Progenitor cell of endocrine pancreas (in vitro differentiated cells): ENCODE results near the gene FLRT1. TPM values are rescaled to one million over a fixed set of nuclear protein-coding genes. Genes with fewer than 3 reads are reported as not detected.

Experiments used
- DNase-seq: peaks from one replicate; pipeline ENCODE4 v3.0.0; 2021; ENCODE audit warnings: low spot score; ENCODE audit not compliant: unreplicated experiment
- H3K27ac Mint-ChIP-seq: 2 replicates; pipeline ENCODE4 v1.8.0; 2021; ENCODE audit warnings: mild to moderate bottlenecking, moderate library complexity, mixed read lengths
- H3K27me3 Mint-ChIP-seq: 2 replicates; pipeline ENCODE4 v1.8.0; 2021; ENCODE audit warnings: mixed read lengths
- H3K36me3 Mint-ChIP-seq: 2 replicates; pipeline ENCODE4 v1.8.0; 2022; ENCODE audit warnings: mixed read lengths; ENCODE audit not compliant: insufficient read depth
- H3K4me1 Mint-ChIP-seq: 2 replicates; pipeline ENCODE4 v1.8.0; 2021; ENCODE audit warnings: low read depth, mixed read lengths
- H3K4me3 Mint-ChIP-seq: 2 replicates; pipeline ENCODE4 v1.8.0; 2021; ENCODE audit warnings: low read depth, mild to moderate bottlenecking, moderate library complexity, mixed read lengths
- H3K9me3 Mint-ChIP-seq: 2 replicates; pipeline ENCODE4 v1.8.0; 2021; ENCODE audit warnings: low read depth, mixed read lengths
- total RNA-seq: library from RNA; stranded (reverse); gene quantifications from 2 replicates; pipeline ENCODE4 v1.2.1, GENCODE V29; 2021
- TF ChIP-seq, protein P1 (sequence below): fragments of 200-600 bp; sonication (generic); IDR thresholded peaks from one replicate; pipeline ENCODE4 v1.5.0; 2021; ENCODE audit warnings: antibody characterized with exemption, mild to moderate bottlenecking; ENCODE audit not compliant: unreplicated experiment

The FLRT1 gene
- total RNA-seq, 1 donor from 2014 or later: 0.17 TPM

DNA sequence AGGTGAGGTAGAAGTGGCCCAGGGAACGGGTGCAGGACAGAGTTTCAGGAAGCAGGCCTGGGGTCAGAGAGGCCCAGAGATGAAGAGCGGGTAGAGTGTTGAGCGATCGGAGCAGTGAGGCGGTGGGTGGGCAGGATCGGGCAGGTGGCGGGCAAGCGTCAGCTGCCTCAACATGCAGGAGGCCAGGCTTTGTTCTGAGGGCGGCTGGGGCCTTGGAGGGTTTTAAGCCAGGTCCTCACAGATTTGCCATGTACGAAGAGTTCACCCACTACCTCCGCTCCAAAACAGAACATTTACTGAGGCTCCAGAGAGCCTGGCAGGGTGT lies 29.4 kb downstream of the FLRT1 start:
- Mint-ChIP-seq H3K9me3 (no peaks in the 10 kb centered on the region), H3K27me3 (peaks cover 48% of the 10 kb centered on the region), H3K4me1 (peaks cover 12% of the 10 kb centered on the region), H3K4me3 (no peak overlapping the region), H3K36me3 (no peaks in the 10 kb centered on the region), H3K27ac (no peak overlapping the region)
- no peak for DNase-seq
- TF ChIP-seq, protein P1, sequence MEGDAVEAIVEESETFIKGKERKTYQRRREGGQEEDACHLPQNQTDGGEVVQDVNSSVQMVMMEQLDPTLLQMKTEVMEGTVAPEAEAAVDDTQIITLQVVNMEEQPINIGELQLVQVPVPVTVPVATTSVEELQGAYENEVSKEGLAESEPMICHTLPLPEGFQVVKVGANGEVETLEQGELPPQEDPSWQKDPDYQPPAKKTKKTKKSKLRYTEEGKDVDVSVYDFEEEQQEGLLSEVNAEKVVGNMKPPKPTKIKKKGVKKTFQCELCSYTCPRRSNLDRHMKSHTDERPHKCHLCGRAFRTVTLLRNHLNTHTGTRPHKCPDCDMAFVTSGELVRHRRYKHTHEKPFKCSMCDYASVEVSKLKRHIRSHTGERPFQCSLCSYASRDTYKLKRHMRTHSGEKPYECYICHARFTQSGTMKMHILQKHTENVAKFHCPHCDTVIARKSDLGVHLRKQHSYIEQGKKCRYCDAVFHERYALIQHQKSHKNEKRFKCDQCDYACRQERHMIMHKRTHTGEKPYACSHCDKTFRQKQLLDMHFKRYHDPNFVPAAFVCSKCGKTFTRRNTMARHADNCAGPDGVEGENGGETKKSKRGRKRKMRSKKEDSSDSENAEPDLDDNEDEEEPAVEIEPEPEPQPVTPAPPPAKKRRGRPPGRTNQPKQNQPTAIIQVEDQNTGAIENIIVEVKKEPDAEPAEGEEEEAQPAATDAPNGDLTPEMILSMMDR: no peak

DNA sequence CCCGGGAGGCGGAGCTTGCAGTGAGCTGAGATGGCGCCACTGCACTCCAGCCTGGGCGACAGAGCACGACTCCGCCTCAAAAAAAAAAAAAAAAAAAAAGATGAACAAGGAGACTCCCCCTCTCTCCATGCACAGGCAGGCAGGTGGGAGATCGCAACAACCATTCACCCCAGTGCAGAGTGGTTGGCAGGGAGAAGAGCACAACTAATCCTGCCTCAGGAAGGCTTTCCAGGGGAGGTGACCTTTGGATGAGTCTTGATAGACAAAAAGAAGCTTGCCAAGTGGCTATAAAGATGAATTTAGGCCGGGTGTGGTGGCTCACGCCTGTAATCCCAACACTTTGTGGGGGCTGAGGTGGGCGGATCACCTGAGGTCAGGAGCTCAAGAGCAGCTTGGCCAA lies 30.0 kb downstream of the FLRT1 start:
- no peaks in the 10 kb centered on the region for H3K9me3 Mint-ChIP-seq
- H3K36me3 Mint-ChIP-seq: no peaks in the 10 kb centered on the region
- DNase-seq: no peak

DNA sequence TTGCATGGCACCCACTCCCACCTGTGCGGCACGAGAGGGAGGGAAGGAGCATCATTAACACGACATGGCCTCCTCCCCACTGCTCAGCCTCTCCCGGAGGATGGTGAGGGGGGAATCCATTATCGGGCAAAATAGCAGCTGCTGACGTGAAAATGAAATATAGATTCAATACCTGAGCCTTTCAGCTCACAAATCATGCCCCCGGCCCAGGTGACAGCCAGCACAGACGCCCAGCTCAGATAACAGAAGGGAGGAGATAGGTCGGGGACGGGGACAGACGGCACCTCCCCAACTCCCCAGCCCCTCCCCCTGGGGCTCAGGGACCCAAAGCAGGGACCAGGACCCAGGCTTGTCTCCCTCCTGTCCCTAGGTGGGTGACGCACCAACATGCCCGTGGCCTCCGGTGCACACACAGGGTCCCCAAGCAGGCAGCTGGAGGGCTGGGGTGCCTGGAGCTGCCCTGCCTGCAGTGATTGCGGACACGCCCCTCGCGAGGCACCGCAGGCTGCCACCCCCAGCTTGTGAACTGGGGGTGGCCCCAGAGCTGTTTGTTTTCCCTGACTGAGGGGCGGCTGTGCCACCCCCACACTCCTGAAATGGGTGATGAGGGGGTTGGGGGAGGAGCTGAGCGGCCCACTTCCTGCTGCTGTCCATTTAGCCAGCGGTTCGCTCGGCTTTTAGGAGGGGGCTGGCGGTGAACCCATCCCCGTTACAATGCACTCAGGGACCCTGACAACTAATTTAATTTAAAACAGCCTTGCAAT lies 31.7 kb downstream of the FLRT1 start:
- Mint-ChIP-seq H3K4me1 (peaks cover 24% of the 10 kb centered on the region), H3K9me3 (no peaks in the 10 kb centered on the region), H3K4me3 (no peak overlapping the region), H3K27ac (no peak overlapping the region), H3K36me3 (no peaks in the 10 kb centered on the region), H3K27me3 (peaks cover 39% of the 10 kb centered on the region)
- no peak for DNase-seq
- TF ChIP-seq, protein P1: no peak

More for the DNA sequence above, 30.0 kb downstream of the FLRT1 start:
- Mint-ChIP-seq H3K27ac (no peak overlapping the region), H3K4me3 (no peak overlapping the region), H3K27me3 (peaks cover 49% of the 10 kb centered on the region), H3K4me1 (peaks cover 17% of the 10 kb centered on the region)
- TF ChIP-seq, protein P1: no peak

DNA sequence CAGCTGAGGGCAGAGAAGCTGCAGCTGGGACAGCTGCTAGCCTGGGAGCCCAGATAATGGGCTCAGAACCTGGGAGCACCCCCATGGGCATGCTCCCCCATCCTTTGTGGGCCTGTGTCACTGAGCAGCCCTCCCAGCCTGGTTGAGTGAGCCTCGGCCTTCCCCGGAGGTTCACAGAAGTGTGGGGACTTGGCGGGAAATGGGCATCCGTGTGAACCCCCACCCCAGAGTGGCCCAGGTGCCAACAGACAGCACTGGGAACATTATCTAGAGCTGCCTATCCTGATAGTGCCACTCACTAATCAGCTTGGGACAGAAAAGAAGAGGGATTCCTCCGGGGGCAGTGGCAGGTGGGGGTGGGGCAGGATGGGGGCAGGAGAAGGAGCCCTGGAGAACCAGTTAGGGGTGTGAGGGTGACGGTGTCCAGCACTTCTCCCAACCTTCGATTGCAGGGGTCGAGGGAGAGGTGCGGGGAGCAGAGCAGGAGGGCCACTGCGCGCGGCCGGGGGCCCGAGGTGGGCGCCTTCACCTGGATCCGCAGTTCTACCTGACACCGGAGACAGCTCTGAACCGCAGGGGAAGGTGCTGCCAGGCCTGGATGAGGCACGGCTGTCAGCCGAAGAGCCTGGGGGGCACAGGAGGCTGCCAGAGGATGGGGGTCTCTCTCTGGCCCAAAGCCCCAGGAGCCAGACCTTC lies 33.1 kb downstream of the FLRT1 start:
- Mint-ChIP-seq H3K4me3 (no peak overlapping the region), H3K9me3 (no peaks in the 10 kb centered on the region), H3K36me3 (no peaks in the 10 kb centered on the region), H3K27me3 (peaks cover 27% of the 10 kb centered on the region), H3K4me1 (peaks cover 24% of the 10 kb centered on the region), H3K27ac (no peak overlapping the region)
- DNase-seq: no peak
- TF ChIP-seq, protein P1: no peak

DNA sequence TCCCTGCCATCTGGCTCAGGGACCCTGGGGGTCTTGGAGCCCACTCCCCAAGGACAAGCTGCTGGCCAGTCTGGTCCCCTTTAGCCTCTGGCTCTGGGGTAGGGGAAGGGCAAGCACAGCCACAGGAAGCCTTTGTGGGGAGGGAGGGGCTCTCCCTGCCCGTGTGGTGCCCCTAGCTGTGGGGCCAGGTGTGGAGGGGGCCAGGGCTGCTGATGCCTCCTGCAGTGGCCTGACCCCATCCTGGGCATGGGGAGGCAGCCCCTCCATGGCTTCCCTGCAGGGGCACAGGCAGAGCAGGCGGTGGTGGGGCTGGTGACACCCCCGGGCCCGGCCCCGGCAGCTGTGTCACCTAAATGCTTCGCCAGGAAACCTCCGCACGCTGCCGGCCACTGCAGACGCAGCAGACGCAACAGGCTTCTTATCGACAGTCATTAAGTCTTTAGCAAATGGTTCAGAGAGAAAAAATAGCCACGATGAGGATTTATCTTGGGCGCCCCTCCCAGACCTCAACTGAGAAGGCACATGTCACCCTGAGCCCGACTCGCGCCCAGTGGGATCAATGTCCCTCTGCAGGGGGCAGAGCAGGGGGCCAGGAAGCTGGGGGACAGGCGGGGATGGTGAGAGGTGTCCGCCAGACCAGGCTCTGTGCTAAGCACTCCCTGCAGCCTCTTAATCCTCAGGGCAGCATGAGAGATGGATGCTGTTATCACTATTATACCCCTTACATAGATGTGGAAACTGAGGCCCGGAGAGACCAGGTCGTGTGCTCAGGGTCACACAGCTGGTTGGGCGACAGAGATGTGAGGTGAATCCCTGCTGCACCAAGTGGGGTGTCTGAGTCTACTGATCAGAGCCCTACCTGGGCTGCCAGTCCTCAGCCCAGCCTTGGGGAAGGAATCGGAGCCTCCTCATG lies 33.9 kb downstream of the FLRT1 start:
- Mint-ChIP-seq H3K4me3 (no peak overlapping the region), H3K27ac (no peak overlapping the region), H3K4me1 (peaks cover 24% of the 10 kb centered on the region), H3K27me3 (peaks cover 23% of the 10 kb centered on the region), H3K36me3 (no peaks in the 10 kb centered on the region), H3K9me3 (no peaks in the 10 kb centered on the region)
- no peak for DNase-seq
- TF ChIP-seq, protein P1: no peak
